Measurements from ENCODE around the gene DOCK3.
"Not testable (repeated sequence)": the region's sequence is repeated elsewhere in the genome, so short reads cannot be mapped to it uniquely, and the experiment has no call there.

Gene DOCK3

DNA sequence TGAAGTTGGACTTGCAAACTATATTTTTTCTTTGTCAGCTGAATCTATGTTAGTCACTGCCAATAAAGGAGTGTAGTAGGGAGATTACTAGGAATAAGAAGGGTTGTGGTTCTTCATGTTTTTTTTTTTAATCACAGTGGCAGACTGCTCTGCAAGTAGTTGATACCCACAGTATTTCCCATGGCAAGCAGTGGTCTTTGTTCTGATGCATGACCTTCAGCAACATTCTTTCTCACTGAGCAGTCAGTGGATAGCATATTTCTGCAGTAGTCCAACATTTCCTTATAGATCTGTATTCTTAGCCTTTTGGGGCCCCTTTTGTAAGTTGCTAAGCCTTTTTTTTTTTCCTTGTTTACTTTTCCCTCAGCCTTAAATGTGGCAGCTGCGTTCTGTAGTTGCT is 151.1 kb downstream of the DOCK3 start:
- DNase-seq, result no peak
- Histone ChIP-seq H2BK15ac (replicated peaks; ENCODE audit: low read depth) (no peak overlapping the region), H3K36me3 (ENCODE audit: control insufficient read depth, insufficient read depth, low read length) (no peaks in the 10 kb centered on the region), H2BK120ac (ENCODE audit: low read depth, low read length) (no peak overlapping the region), H3K79me2 (ENCODE audit: control insufficient read depth, insufficient read depth, low read length) (no peaks in the 10 kb centered on the region), H4K5ac (ENCODE audit: low read length) (no peak overlapping the region), H4K8ac (ENCODE audit: low read depth, low read length) (no peak overlapping the region), H3K56ac (ENCODE audit: low read length) (no peak overlapping the region), H3K4me3 (ENCODE audit: low read length) (no peak overlapping the region), H2BK5ac (ENCODE audit: low read length) (no peak overlapping the region), H3K4ac (ENCODE audit: low read depth, low read length) (no peak overlapping the region), H3K4me1 (ENCODE audit: control insufficient read depth, low read depth, low read length) (no peaks in the 10 kb centered on the region), H3K23ac (ENCODE audit: low read length) (no peak overlapping the region), H3K27ac (ENCODE audit: low read depth, low read length) (no peak overlapping the region), H3K18ac (ENCODE audit: low read length) (no peak overlapping the region), H3K79me1 (ENCODE audit: low read length) (no peaks in the 10 kb centered on the region), H3K4me2 (ENCODE audit: low read length) (no peak overlapping the region), H2AK5ac (ENCODE audit: low read length) (no peak overlapping the region), H3K9ac (ENCODE audit: low read length) (no peak overlapping the region), H3K27me3 (ENCODE audit: insufficient read depth, low read length, poor library complexity) (no peaks in the 10 kb centered on the region)
- no CpG with 5 or more reads among the region's 1 CpG for WGBS (ENCODE audit: extremely low coverage, insufficient coverage, low lambda C conversion rate)

DNA sequence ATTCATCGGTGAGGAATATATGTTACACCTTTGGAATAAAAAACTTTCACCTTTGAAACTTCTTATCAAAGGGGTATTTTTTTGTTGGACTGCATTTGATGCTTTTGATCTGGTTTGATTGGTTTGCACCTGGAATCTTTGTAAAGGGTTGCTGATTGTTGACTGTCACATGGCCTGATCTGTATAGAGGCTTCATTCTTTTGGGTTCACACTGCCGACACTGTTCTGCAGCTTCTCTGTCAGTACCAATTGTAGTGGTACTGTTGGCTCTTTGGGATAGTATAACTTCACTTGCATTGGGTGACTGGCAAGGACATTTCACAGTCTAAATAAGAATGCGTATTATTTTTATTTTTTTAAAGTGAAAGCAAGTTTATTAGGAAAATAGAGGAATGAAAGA is 155.7 kb downstream of the DOCK3 start:
- no peaks in the 10 kb centered on the region for H3K79me1 ChIP-seq (ENCODE audit: low read length)
- no peak overlapping the region for H3K4me3 ChIP-seq (ENCODE audit: low read length)
- no peak overlapping the region for H2BK120ac ChIP-seq (ENCODE audit: low read depth, low read length)
- no peaks in the 10 kb centered on the region for H3K27me3 ChIP-seq (ENCODE audit: insufficient read depth, low read length, poor library complexity)
- H3K18ac ChIP-seq (ENCODE audit: low read length), result no peak overlapping the region
- H3K9ac ChIP-seq (ENCODE audit: low read length), result no peak overlapping the region
- H2AK5ac ChIP-seq (ENCODE audit: low read length), result no peak overlapping the region
- H4K8ac ChIP-seq (ENCODE audit: low read depth, low read length), result no peak overlapping the region
- H3K23ac ChIP-seq (ENCODE audit: low read length), result no peak overlapping the region
- no peak overlapping the region for H3K4ac ChIP-seq (ENCODE audit: low read depth, low read length)
- H3K4me2 ChIP-seq (ENCODE audit: low read length), result no peak overlapping the region
- WGBS (ENCODE audit: extremely low coverage, insufficient coverage, low lambda C conversion rate), result no CpG with 5 or more reads among the region's 3 CpGs
- no peaks in the 10 kb centered on the region for H3K79me2 ChIP-seq (ENCODE audit: control insufficient read depth, insufficient read depth, low read length)
- H2BK5ac ChIP-seq (ENCODE audit: low read length), result no peak overlapping the region
- no peaks in the 10 kb centered on the region for H3K4me1 ChIP-seq (ENCODE audit: control insufficient read depth, low read depth, low read length)
- no peaks in the 10 kb centered on the region for H3K36me3 ChIP-seq (ENCODE audit: control insufficient read depth, insufficient read depth, low read length)
- H4K5ac ChIP-seq (ENCODE audit: low read length), result no peak overlapping the region
- DNase-seq, result no peak
- no peak overlapping the region for H3K27ac ChIP-seq (ENCODE audit: low read depth, low read length)
- no peak overlapping the region for H3K56ac ChIP-seq (ENCODE audit: low read length)
- no peak overlapping the region for H2BK15ac ChIP-seq (replicated peaks; ENCODE audit: low read depth)

DNA sequence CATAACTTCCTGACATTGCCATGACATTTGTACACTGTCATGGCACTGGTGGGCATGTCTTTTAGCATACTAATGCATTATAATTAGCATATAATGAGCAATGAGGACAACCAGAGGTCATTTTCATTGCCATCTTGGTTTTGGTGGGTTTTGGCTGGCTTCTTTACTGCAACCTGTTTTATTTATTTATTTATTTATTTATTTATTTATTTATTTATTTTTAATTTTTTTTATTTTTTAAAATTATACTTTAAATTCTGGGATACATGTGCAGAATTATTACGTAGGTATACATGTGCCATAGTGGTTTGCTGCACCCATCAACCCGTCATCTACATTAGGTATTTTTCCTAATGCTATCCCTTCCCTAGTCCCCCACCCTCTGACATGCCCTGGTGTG is 156.3 kb downstream of the DOCK3 start:
- H2BK5ac ChIP-seq (ENCODE audit: low read length); H4K8ac ChIP-seq (ENCODE audit: low read depth, low read length): not testable (repeated sequence)

DNA sequence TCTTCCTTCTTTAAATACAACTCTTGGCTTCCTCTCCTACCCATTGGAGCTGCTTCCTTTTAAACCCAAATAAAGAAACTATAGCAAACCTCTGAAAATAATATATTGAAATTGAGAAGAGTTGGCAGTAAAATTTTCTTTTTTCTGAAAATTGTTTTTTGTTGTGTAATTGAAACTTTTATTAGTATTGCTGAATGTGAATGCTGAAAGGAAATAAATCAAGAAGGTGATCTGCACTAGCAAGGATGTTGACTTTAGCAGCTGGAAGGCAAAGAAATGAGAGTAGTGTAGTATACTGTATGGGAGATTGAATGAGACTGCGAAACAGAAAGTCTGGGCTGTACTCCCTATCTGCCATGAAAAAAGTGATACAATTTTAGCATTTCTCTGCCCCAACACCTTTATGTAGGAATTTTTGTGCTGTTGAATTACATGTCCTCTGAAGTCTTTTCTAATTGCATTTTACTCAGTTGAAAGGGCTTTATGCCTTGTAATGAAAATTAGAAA is 166.3 kb downstream of the DOCK3 start:
- no peaks in the 10 kb centered on the region for H3K27me3 ChIP-seq (ENCODE audit: insufficient read depth, low read length, poor library complexity)
- no peak overlapping the region for H4K8ac ChIP-seq (ENCODE audit: low read depth, low read length)
- no peak overlapping the region for H2BK5ac ChIP-seq (ENCODE audit: low read length)
- WGBS (ENCODE audit: extremely low coverage, insufficient coverage, low lambda C conversion rate), result no CpG with 5 or more reads among the region's 1 CpG
- H2AK5ac ChIP-seq (ENCODE audit: low read length), result no peak overlapping the region
- H3K56ac ChIP-seq (ENCODE audit: low read length), result no peak overlapping the region
- no peaks in the 10 kb centered on the region for H3K36me3 ChIP-seq (ENCODE audit: control insufficient read depth, insufficient read depth, low read length)
- no peak overlapping the region for H3K27ac ChIP-seq (ENCODE audit: low read depth, low read length)
- H3K4ac ChIP-seq (ENCODE audit: low read depth, low read length), result no peak overlapping the region
- no peak overlapping the region for H3K23ac ChIP-seq (ENCODE audit: low read length)
- no peaks in the 10 kb centered on the region for H3K79me2 ChIP-seq (ENCODE audit: control insufficient read depth, insufficient read depth, low read length)
- no peaks in the 10 kb centered on the region for H3K79me1 ChIP-seq (ENCODE audit: low read length)
- no peak for DNase-seq
- H3K4me1 ChIP-seq (ENCODE audit: control insufficient read depth, low read depth, low read length), result no peaks in the 10 kb centered on the region
- H3K18ac ChIP-seq (ENCODE audit: low read length), result no peak overlapping the region
- no peak overlapping the region for H3K4me2 ChIP-seq (ENCODE audit: low read length)
- no peak overlapping the region for H4K5ac ChIP-seq (ENCODE audit: low read length)
- H2BK120ac ChIP-seq (ENCODE audit: low read depth, low read length), result no peak overlapping the region
- H3K4me3 ChIP-seq (ENCODE audit: low read length), result no peak overlapping the region
- no peak overlapping the region for H3K9ac ChIP-seq (ENCODE audit: low read length)
- no peak overlapping the region for H2BK15ac ChIP-seq (replicated peaks; ENCODE audit: low read depth)

More for the DNA sequence above, 156.3 kb downstream of the DOCK3 start:
- not testable (repeated sequence) for H2BK120ac ChIP-seq (ENCODE audit: low read depth, low read length); H3K56ac ChIP-seq (ENCODE audit: low read length); DNase-seq; H3K4ac ChIP-seq (ENCODE audit: low read depth, low read length); H3K9ac ChIP-seq (ENCODE audit: low read length); H3K27ac ChIP-seq (ENCODE audit: low read depth, low read length); H3K79me1 ChIP-seq (ENCODE audit: low read length); H2AK5ac ChIP-seq (ENCODE audit: low read length); H3K4me2 ChIP-seq (ENCODE audit: low read length); H3K4me3 ChIP-seq (ENCODE audit: low read length); H3K36me3 ChIP-seq (ENCODE audit: control insufficient read depth, insufficient read depth, low read length); H3K23ac ChIP-seq (ENCODE audit: low read length); H3K79me2 ChIP-seq (ENCODE audit: control insufficient read depth, insufficient read depth, low read length); H3K18ac ChIP-seq (ENCODE audit: low read length); H3K27me3 ChIP-seq (ENCODE audit: insufficient read depth, low read length, poor library complexity); H3K4me1 ChIP-seq (ENCODE audit: control insufficient read depth, low read depth, low read length); H2BK15ac ChIP-seq (replicated peaks; ENCODE audit: low read depth); H4K5ac ChIP-seq (ENCODE audit: low read length)
- WGBS (ENCODE audit: extremely low coverage, insufficient coverage, low lambda C conversion rate), result no CpG with 5 or more reads among the region's 2 CpGs

DNA sequence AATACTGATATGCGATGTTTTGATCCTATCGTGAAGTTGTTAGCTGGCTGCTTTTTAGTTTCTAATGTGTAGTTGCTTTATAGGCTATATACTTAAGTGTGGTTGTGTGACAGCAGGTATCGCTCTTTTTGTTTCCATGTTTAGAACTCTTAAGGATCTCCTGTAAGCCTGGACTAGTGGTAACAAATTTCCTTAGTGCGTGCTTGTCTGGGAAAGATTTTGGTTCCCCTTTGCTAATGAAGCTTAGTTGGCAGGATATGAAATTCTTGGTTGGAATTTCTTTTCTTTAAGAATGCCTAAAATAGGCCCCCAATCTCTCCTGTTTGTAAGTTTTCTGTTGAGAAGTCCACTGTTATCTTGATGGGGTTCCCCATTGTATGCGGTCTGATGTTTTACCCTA is 173.6 kb downstream of the DOCK3 start:
- no peak overlapping the region for H3K4me2 ChIP-seq (ENCODE audit: low read length)
- WGBS (ENCODE audit: extremely low coverage, insufficient coverage, low lambda C conversion rate), result no CpG with 5 or more reads among the region's 5 CpGs
- H3K36me3 ChIP-seq (ENCODE audit: control insufficient read depth, insufficient read depth, low read length), result no peaks in the 10 kb centered on the region
- DNase-seq, result no peak
- H3K27ac ChIP-seq (ENCODE audit: low read depth, low read length), result no peak overlapping the region
- H3K18ac ChIP-seq (ENCODE audit: low read length), result no peak overlapping the region
- no peaks in the 10 kb centered on the region for H3K79me2 ChIP-seq (ENCODE audit: control insufficient read depth, insufficient read depth, low read length)
- no peak overlapping the region for H2BK5ac ChIP-seq (ENCODE audit: low read length)
- no peak overlapping the region for H2BK15ac ChIP-seq (replicated peaks; ENCODE audit: low read depth)
- H4K5ac ChIP-seq (ENCODE audit: low read length), result no peak overlapping the region
- H3K56ac ChIP-seq (ENCODE audit: low read length), result no peak overlapping the region
- no peak overlapping the region for H3K4ac ChIP-seq (ENCODE audit: low read depth, low read length)
- no peak overlapping the region for H2BK120ac ChIP-seq (ENCODE audit: low read depth, low read length)
- no peak overlapping the region for H3K9ac ChIP-seq (ENCODE audit: low read length)
- H3K23ac ChIP-seq (ENCODE audit: low read length), result no peak overlapping the region
- no peaks in the 10 kb centered on the region for H3K79me1 ChIP-seq (ENCODE audit: low read length)
- H4K8ac ChIP-seq (ENCODE audit: low read depth, low read length), result no peak overlapping the region
- no peak overlapping the region for H2AK5ac ChIP-seq (ENCODE audit: low read length)
- no peaks in the 10 kb centered on the region for H3K4me1 ChIP-seq (ENCODE audit: control insufficient read depth, low read depth, low read length)
- no peaks in the 10 kb centered on the region for H3K27me3 ChIP-seq (ENCODE audit: insufficient read depth, low read length, poor library complexity)
- no peak overlapping the region for H3K4me3 ChIP-seq (ENCODE audit: low read length)

Measured in mesendoderm (in vitro differentiated cells).